WTC11 (cell line): ENCODE data around the gene CKB. TPM values are rescaled to one million over a fixed set of nuclear protein-coding genes. Genes with fewer than 3 reads are reported as not detected.

Source experiments
- ATAC-seq: fragments of 200-7000 bp; cut with Tn5 transposase; 2 replicates; pipeline ENCODE4 v1.10.0; 2021; ENCODE audit warnings: mild to moderate bottlenecking, moderate library complexity
- CTCF ChIA-PET: fragments of 300-600 bp; sonication (Branson Sonifier 250); formaldehyde crosslinking; loops from one replicate; lab custom pipeline; 2021; ENCODE audit warnings: antibody characterized with exemption; lab: Charles Lee
- POLR2A ChIA-PET: fragments of 350-600 bp; sonication (Branson Sonifier 250); formaldehyde crosslinking; loops from one replicate; lab custom pipeline; 2021; ENCODE audit warnings: antibody characterized with exemption; lab: Charles Lee
- DNase-seq: peaks from one replicate; pipeline ENCODE4 v3.0.0; 2021; ENCODE audit warnings: low spot score
- H3K27ac Mint-ChIP-seq: 2 replicates; pipeline ENCODE4 v1.8.0; 2021; ENCODE audit warnings: mixed read lengths
- H3K27me3 Mint-ChIP-seq: 2 replicates; pipeline ENCODE4 v1.8.0; 2021; ENCODE audit warnings: low read depth, mild to moderate bottlenecking, moderate library complexity, mixed read lengths
- H3K36me3 Mint-ChIP-seq: 2 replicates; pipeline ENCODE4 v1.8.0; 2021; ENCODE audit warnings: mixed read lengths
- H3K4me1 Mint-ChIP-seq: 2 replicates; pipeline ENCODE4 v1.8.0; 2022; ENCODE audit warnings: mixed read lengths
- H3K4me3 Mint-ChIP-seq: 2 replicates; pipeline ENCODE4 v1.8.0; 2021; ENCODE audit warnings: mild to moderate bottlenecking, moderate library complexity, mixed read lengths
- H3K9me3 Mint-ChIP-seq: 2 replicates; pipeline ENCODE4 v1.8.0; 2021; ENCODE audit warnings: mixed read lengths
- CREB1 ChIP-seq: sonication (generic); formaldehyde crosslinking; IDR thresholded peaks from 2 replicates; pipeline ENCODE4 v1.8.0; 2023; ENCODE audit warnings: mild to moderate bottlenecking, missing genetic modification reagents
- FOXK1 ChIP-seq: sonication (generic); formaldehyde crosslinking; IDR thresholded peaks from 2 replicates; pipeline ENCODE4 v1.8.0; 2022; ENCODE audit warnings: mild to moderate bottlenecking, moderate library complexity, missing genetic modification reagents
- HMGA2 ChIP-seq: fragments of 250-450 bp; sonication (Bioruptor Pico); IDR thresholded peaks from 2 replicates; pipeline ENCODE4 v1.4.0; 2021; ENCODE audit warnings: mild to moderate bottlenecking, moderate library complexity
- IRF1 ChIP-seq: sonication (generic); formaldehyde crosslinking; IDR thresholded peaks from 2 replicates; pipeline ENCODE4 v1.8.0; 2023; ENCODE audit warnings: missing genetic modification reagents
- MXD4 ChIP-seq: fragments of 250-450 bp; sonication (Bioruptor Pico); IDR thresholded peaks from 2 replicates; pipeline ENCODE4 v1.8.0; 2021; ENCODE audit warnings: mild to moderate bottlenecking, moderate library complexity, borderline replicate concordance
- NFATC4 ChIP-seq: fragments of 250-450 bp; sonication (Bioruptor Pico); IDR thresholded peaks from 2 replicates; pipeline ENCODE4 v1.9.0; 2021; ENCODE audit warnings: mild to moderate bottlenecking
- OVOL2 ChIP-seq: fragments of 250-450 bp; sonication (Bioruptor Pico); IDR thresholded peaks from 2 replicates; pipeline ENCODE4 v1.9.0; 2021; ENCODE audit warnings: mild to moderate bottlenecking, borderline replicate concordance
- PRDM15 ChIP-seq: sonication (generic); formaldehyde crosslinking; IDR thresholded peaks from 2 replicates; pipeline ENCODE4 v1.8.0; 2022; ENCODE audit warnings: missing genetic modification reagents
- PREB ChIP-seq: sonication (generic); formaldehyde crosslinking; IDR thresholded peaks from 2 replicates; pipeline ENCODE4 v1.8.1; 2022; ENCODE audit warnings: mild to moderate bottlenecking, missing genetic modification reagents, moderate library complexity, borderline replicate concordance
- PRRX2 ChIP-seq: fragments of 250-450 bp; sonication (Bioruptor Pico); IDR thresholded peaks from 2 replicates; pipeline ENCODE4 v1.8.0; 2021; ENCODE audit warnings: mild to moderate bottlenecking
- SMAD4 ChIP-seq: sonication (generic); formaldehyde crosslinking; IDR thresholded peaks from 2 replicates; pipeline ENCODE4 v1.8.0; 2022; ENCODE audit warnings: mild to moderate bottlenecking, missing genetic modification reagents
- SP1 ChIP-seq: sonication (generic); formaldehyde crosslinking; conservative IDR thresholded peaks from 2 replicates; pipeline ENCODE4 v1.8.1; 2022; ENCODE audit warnings: missing genetic modification reagents
- STAT6 ChIP-seq: sonication (generic); formaldehyde crosslinking; conservative IDR thresholded peaks from 2 replicates; pipeline ENCODE4 v1.8.1; 2023; ENCODE audit warnings: mild to moderate bottlenecking, low read depth, missing genetic modification reagents, moderate library complexity
- TP53 ChIP-seq: sonication (generic); formaldehyde crosslinking; IDR thresholded peaks from 2 replicates; pipeline ENCODE4 v1.8.1; 2023; ENCODE audit warnings: mild to moderate bottlenecking, missing genetic modification reagents
- USF2 ChIP-seq: sonication (generic); formaldehyde crosslinking; IDR thresholded peaks from 2 replicates; pipeline ENCODE4 v1.8.1; 2023; ENCODE audit warnings: mild to moderate bottlenecking, missing genetic modification reagents, moderate library complexity
- ZNF263 ChIP-seq: sonication (generic); formaldehyde crosslinking; IDR thresholded peaks from 2 replicates; pipeline ENCODE4 v1.8.1; 2022; ENCODE audit warnings: low read depth, mild to moderate bottlenecking, moderate library complexity, missing genetic modification reagents
- ZNF423 ChIP-seq: fragments of 250-450 bp; sonication (Bioruptor Pico); IDR thresholded peaks from 2 replicates; pipeline ENCODE4 v2.1.2; 2022; ENCODE audit warnings: mild to moderate bottlenecking, moderate library complexity
- ZNF532 ChIP-seq: fragments of 250-450 bp; sonication (Bioruptor Pico); IDR thresholded peaks from 2 replicates; pipeline ENCODE4 v1.9.0; 2021; ENCODE audit warnings: mild to moderate bottlenecking, borderline replicate concordance
- total RNA-seq: library from RNA; stranded (reverse); gene quantifications from 3 replicates; pipeline ENCODE4 v1.2.3, GENCODE V29; 2021

CKB gene
- total RNA-seq, 1 experiment from 2014 or later = 555 TPM

GRCh38 chr14:103535891-103536565 lies 13.4 kb upstream of the CKB start (continued):
- TF ChIP-seq PRDM15 (CRISPR knock-in tag) (no peak), ZNF263 (CRISPR knock-in tag) (no peak), OVOL2 (CRISPR knock-in tag) (no peak), ZNF423 (no peak), STAT6 (CRISPR knock-in tag) (no peak), FOXK1 (no peak), TP53 (CRISPR knock-in tag) (no peak)
- TF ChIP-seq, all 79 proteins: peak for 0

- CTCF ChIA-PET = interaction anchor here (21.0 kb wide), 1 partner anchor 16 kb away, joined by 455 read pairs; the partner anchor contains the start of gene CKB
These were observed 12.7 kb upstream of the CKB start for GRCh38 chr14:103535081-103535890.

GRCh38 chr14:103534576-103535061 lies 12.0 kb upstream of the CKB start:
- ChIA-PET CTCF (interaction anchor here (21.0 kb wide), 1 partner anchor 16 kb away, joined by 455 read pairs; the partner anchor contains the start of gene CKB), POLR2A (no interaction called here)
- H3K36me3 Mint-ChIP-seq = no peaks in the 10 kb centered on the region
- no peaks in the 10 kb centered on the region for H3K9me3 Mint-ChIP-seq
- DNase-seq = no peak
- no peak overlapping the region for H3K4me3 Mint-ChIP-seq
- H3K27me3 Mint-ChIP-seq = peaks cover 4% of the 10 kb centered on the region
- H3K27ac Mint-ChIP-seq = no peak overlapping the region
- peaks cover 8% of the 10 kb centered on the region for H3K4me1 Mint-ChIP-seq
- ATAC-seq = no peak
- TF ChIP-seq NFATC4 (CRISPR knock-in tag) (no peak), PREB (CRISPR knock-in tag) (no peak), ZNF423 (no peak), HMGA2 (no peak), IRF1 (CRISPR knock-in tag) (no peak), ZNF532 (no peak), CREB1 (CRISPR knock-in tag) (no peak), SMAD4 (CRISPR knock-in tag) (no peak)

More at GRCh38 chr14:103535081-103535890, 12.7 kb upstream of the CKB start:
- Mint-ChIP-seq H3K9me3 (no peaks in the 10 kb centered on the region), H3K27me3 (peaks cover 6% of the 10 kb centered on the region), H3K27ac (no peak overlapping the region), H3K4me3 (no peak overlapping the region), H3K36me3 (no peaks in the 10 kb centered on the region), H3K4me1 (peaks cover 1% of the 10 kb centered on the region)
- TF ChIP-seq USF2 (CRISPR knock-in tag) (no peak), PRRX2 (CRISPR knock-in tag) (no peak), SP1 (no peak), MXD4 (no peak)
- ATAC-seq (no peak), DNase-seq (no peak)
- POLR2A ChIA-PET = no interaction called here
